Activated T-cell treated with anti-CD3 and anti-CD28 coated beads, Interleukin-2, amount 50 U/mL, for 72 hours (primary cell): ENCODE data around the gene LCORL. TPM values are rescaled to one million over a fixed set of nuclear protein-coding genes. Genes with fewer than 3 reads are reported as not detected.
A peak's percentile ranks its signal among the peaks of the same experiment; 100 is the strongest.
"Not testable (repeated sequence)": the region's sequence is repeated elsewhere in the genome, so short reads cannot be mapped to it uniquely, and the experiment has no call there.

Experiments
- ATAC-seq, 2 donors: fragments of 150-1000 bp; cut with Tn5 transposase; replicated peaks in 1 of 2; 2 replicates each; pipeline ENCODE4 v1.10.0; 2021; ENCODE audit warnings: moderate library complexity in 2 of 2, mild to moderate bottlenecking in 1 of 2
- DNase-seq, 2 donors: peaks; one replicate each; pipeline ENCODE4 v3.0.0; 2021 to 2022; ENCODE audit warnings: mixed read lengths in 1 of 2
- H3K27ac Mint-ChIP-seq: one replicate; pipeline ENCODE4 v1.8.0; 2022; ENCODE audit warnings: mild to moderate bottlenecking, moderate library complexity, mixed read lengths
- H3K27me3 Mint-ChIP-seq: one replicate; pipeline ENCODE4 v1.8.0; 2022; ENCODE audit warnings: low read depth, mixed read lengths
- H3K36me3 Mint-ChIP-seq, 2 donors: one replicate each; pipeline ENCODE4 v1.8.0; 2022; ENCODE audit warnings: mixed read lengths in 2 of 2, mild to moderate bottlenecking in 1 of 2; ENCODE audit not compliant: insufficient read depth in 2 of 2
- H3K4me1 Mint-ChIP-seq: one replicate; pipeline ENCODE4 v1.8.0; 2022; ENCODE audit warnings: low read depth, mixed read lengths
- H3K4me3 Mint-ChIP-seq, 2 donors: one replicate each; pipeline ENCODE4 v1.8.0; 2022; ENCODE audit warnings: mild to moderate bottlenecking in 2 of 2, mixed read lengths in 2 of 2, moderate library complexity in 2 of 2
- H3K9me3 Mint-ChIP-seq, 2 donors: one replicate each; pipeline ENCODE4 v1.8.0; 2022; ENCODE audit warnings: mixed read lengths in 2 of 2
- total RNA-seq, 2 donors: library from RNA; stranded (reverse); gene quantifications; one replicate each; pipeline ENCODE4 v1.2.3, GENCODE V29; 2022

LCORL gene
- total RNA-seq, 2 donors from 2014 or later = 8.4 to 9.1 TPM

GRCh38 chr4:17859793-17860406 is 161.7 kb downstream of the LCORL start:
- Mint-ChIP-seq H3K9me3 (peaks cover 14% of the 10 kb centered on the region in 2 donors), H3K4me3 (no peak overlapping the region), H3K4me1 (no peaks in the 10 kb centered on the region), H3K27me3 (no peaks in the 10 kb centered on the region), H3K27ac (no peak overlapping the region), H3K36me3 (peaks cover 9 to 24% of the 10 kb centered on the region in 2 donors)
- ATAC-seq (no peak), DNase-seq (no peak)

- Mint-ChIP-seq H3K4me1 (no peaks in the 10 kb centered on the region), H3K36me3 (peaks cover 0 to 4% of the 10 kb centered on the region in 2 donors), H3K27me3 (no peaks in the 10 kb centered on the region), H3K4me3 (no peak overlapping the region), H3K27ac (no peak overlapping the region), H3K9me3 (peaks cover 0 to 5% of the 10 kb centered on the region in 2 donors)
- ATAC-seq (no peak), DNase-seq (no peak)
These were observed 167.5 kb downstream of the LCORL start for GRCh38 chr4:17854036-17854435.

- Mint-ChIP-seq H3K27ac (no peak overlapping the region), H3K36me3 (peaks cover 2 to 4% of the 10 kb centered on the region in 2 donors), H3K4me1 (no peaks in the 10 kb centered on the region), H3K27me3 (no peaks in the 10 kb centered on the region), H3K9me3 (no peaks in the 10 kb centered on the region), H3K4me3 (no peak overlapping the region)
- ATAC-seq (no peak), DNase-seq (no peak)
These were observed 169.6 kb downstream of the LCORL start for GRCh38 chr4:17851959-17852358.

GRCh38 chr4:17850295-17850694 is 171.3 kb downstream of the LCORL start:
- H3K4me3 Mint-ChIP-seq, DNase-seq, H3K9me3 Mint-ChIP-seq, ATAC-seq, H3K27me3 Mint-ChIP-seq, H3K36me3 Mint-ChIP-seq, H3K27ac Mint-ChIP-seq, H3K4me1 Mint-ChIP-seq: not testable (repeated sequence)

DNA sequence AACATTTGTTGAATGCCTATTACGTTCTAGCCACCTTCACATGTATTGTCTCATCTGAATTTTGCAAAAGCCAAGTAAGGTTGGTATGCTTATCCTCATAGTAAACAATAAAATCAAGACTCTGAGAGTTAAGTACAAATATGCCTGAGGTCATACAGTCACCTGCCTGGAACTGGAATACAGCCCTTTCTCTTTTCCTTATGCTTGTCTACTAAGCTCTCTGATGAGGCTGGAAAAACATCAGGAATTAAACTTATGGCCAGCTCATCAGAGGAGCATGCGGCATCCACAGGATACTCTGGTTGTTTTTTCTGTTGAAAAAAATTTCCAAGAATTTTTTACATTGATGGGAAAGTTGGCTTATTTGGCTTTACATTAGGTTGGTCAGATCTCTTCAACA is 175.3 kb downstream of the LCORL start:
- Mint-ChIP-seq H3K36me3 (peaks cover 6 to 25% of the 10 kb centered on the region in 2 donors), H3K27ac (no peak overlapping the region), H3K4me3 (no peak overlapping the region), H3K4me1 (no peaks in the 10 kb centered on the region), H3K9me3 (no peaks in the 10 kb centered on the region), H3K27me3 (no peaks in the 10 kb centered on the region)
- ATAC-seq (no peak), DNase-seq (no peak)

DNA sequence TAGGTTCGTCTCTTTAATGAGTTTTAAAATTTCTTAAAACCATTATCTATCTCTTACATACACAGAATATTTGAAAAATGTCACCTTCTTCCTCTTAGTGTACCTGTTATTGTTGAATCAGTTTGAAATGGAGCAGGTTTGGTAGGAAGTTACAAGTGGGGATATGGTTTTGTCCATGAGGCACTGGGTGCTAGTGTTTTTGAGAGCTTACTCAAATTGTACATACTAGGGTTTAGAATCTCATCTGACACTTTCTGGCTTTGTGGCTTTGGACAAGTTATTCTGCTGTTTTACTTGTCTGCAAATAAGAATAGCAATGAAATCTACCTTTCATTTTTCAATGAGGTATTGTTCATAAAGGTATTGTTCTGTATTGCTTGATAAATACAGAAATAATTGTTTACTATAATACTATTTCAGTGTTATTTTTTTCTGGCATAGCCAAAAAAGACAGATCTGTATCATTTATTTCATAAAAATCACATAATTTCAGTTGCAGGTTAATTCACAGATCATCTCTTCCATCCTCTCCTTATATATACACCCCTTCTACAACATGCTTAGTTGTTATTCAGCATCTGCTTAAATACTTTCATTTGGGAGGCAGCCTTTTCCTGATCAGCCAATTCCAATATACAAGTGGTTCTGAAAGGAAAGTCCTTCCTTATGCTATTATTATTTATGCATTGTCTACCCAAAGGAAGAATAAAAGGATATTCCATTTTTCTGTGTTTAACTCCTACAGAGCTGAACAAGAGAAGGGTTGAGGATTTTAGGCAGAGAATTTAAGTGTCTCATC is 197.5 kb downstream of the LCORL start:
- peaks cover 10% of the 10 kb centered on the region for H3K4me1 Mint-ChIP-seq
- DNase-seq (no peak), ATAC-seq (no peak)
- no peaks in the 10 kb centered on the region for H3K9me3 Mint-ChIP-seq
- no peaks in the 10 kb centered on the region for H3K27me3 Mint-ChIP-seq
- no peak overlapping the region for H3K4me3 Mint-ChIP-seq
- H3K27ac Mint-ChIP-seq = no peak overlapping the region
- H3K36me3 Mint-ChIP-seq = peaks cover 12 to 55% of the 10 kb centered on the region in 2 donors

- DNase-seq = no peak
- H3K27ac Mint-ChIP-seq = no peak overlapping the region
- peaks cover 8 to 56% of the 10 kb centered on the region in 2 donors for H3K36me3 Mint-ChIP-seq
- peak; percentile 53 to 63 for ATAC-seq
- no peaks in the 10 kb centered on the region for H3K9me3 Mint-ChIP-seq
- H3K4me3 Mint-ChIP-seq = no peak overlapping the region
- H3K4me1 Mint-ChIP-seq = peaks cover 18% of the 10 kb centered on the region
- no peaks in the 10 kb centered on the region for H3K27me3 Mint-ChIP-seq
These were observed 204.5 kb downstream of the LCORL start for GRCh38 chr4:17817027-17817426.

- H3K27ac Mint-ChIP-seq = no peak overlapping the region
- DNase-seq (no peak), ATAC-seq (no peak)
- H3K4me1 Mint-ChIP-seq = peaks cover 20% of the 10 kb centered on the region
- H3K36me3 Mint-ChIP-seq = peaks cover 11 to 61% of the 10 kb centered on the region in 2 donors
- H3K9me3 Mint-ChIP-seq = no peaks in the 10 kb centered on the region
- no peak overlapping the region for H3K4me3 Mint-ChIP-seq
- no peaks in the 10 kb centered on the region for H3K27me3 Mint-ChIP-seq
These were observed 205.4 kb downstream of the LCORL start for GRCh38 chr4:17816142-17816541.

GRCh38 chr4:17814140-17814539 is 207.4 kb downstream of the LCORL start:
- Mint-ChIP-seq H3K27me3 (no peaks in the 10 kb centered on the region), H3K27ac (no peak overlapping the region), H3K9me3 (no peaks in the 10 kb centered on the region), H3K36me3 (peaks cover 14 to 54% of the 10 kb centered on the region in 2 donors), H3K4me1 (peaks cover 20% of the 10 kb centered on the region), H3K4me3 (no peak overlapping the region)
- DNase-seq = no peak
- ATAC-seq = no peak

GRCh38 chr4:17812801-17813200 is 208.8 kb downstream of the LCORL start:
- Mint-ChIP-seq H3K36me3 (peaks cover 12 to 56% of the 10 kb centered on the region in 2 donors), H3K4me1 (peaks cover 34% of the 10 kb centered on the region), H3K27ac (peak overlapping the region; percentile 95), H3K27me3 (no peaks in the 10 kb centered on the region), H3K4me3 (peak overlapping the region; percentile 84 to 98), H3K9me3 (no peaks in the 10 kb centered on the region)
- ATAC-seq = no peak
- no peak for DNase-seq

DNA sequence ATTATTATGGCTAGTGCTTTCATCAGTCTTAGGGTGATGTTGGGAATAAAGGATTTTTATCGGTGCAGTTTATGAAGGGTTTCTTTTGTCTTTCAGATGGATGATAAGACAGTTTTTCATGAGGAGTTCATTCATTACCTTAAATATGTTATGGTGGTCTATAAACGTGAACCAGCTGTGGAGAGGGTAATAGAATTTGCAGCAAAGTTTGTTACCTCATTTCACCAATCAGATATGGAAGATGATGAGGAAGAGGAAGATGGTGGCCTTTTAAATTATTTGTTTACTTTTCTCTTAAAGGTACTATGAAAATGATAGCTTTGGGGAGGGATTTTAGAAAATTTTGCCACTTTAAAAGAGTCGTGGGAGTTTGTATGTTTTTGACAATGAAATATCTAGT is 209.4 kb downstream of the LCORL start:
- ATAC-seq (no peak), DNase-seq (no peak)
- Mint-ChIP-seq H3K9me3 (no peaks in the 10 kb centered on the region), H3K27ac (peak overlapping the region; percentile 95), H3K4me3 (peak overlapping the region; percentile 84 to 98), H3K4me1 (peaks cover 41% of the 10 kb centered on the region), H3K27me3 (no peaks in the 10 kb centered on the region), H3K36me3 (peaks cover 12 to 52% of the 10 kb centered on the region in 2 donors)

DNA sequence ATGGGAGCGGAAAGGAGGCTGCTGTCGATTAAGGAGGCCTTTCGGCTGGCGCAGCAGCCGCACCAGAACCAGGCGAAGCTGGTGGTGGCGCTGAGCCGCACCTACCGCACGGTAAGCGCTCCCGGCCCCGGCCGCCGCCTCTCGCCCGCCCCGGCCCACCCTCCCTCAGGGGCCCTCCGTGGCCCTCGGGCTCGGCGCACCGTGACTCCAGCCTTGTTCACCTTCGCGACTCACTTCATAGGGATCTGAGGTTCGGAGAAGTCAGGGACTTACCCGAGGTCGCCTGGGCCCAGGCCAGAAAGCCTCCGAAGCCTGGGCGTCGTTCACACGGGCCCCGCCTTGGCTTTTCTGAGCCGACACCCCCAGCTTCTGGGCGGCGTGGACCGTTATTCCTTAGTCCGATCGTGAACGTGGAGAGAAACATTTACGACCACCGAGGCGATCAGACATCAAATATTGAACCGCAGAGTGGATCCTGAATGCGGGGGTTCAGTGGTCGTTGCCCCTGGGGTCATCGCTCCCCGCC is 210.4 kb downstream of the LCORL start:
- peak overlapping the region; percentile 84 to 98 for H3K4me3 Mint-ChIP-seq
- H3K9me3 Mint-ChIP-seq = no peaks in the 10 kb centered on the region
- DNase-seq (peak in 1 of 2 donors; percentile 35), ATAC-seq (peak; percentile 40 to 44)
- peak overlapping the region; percentile 95 for H3K27ac Mint-ChIP-seq
- H3K36me3 Mint-ChIP-seq = peaks cover 9 to 50% of the 10 kb centered on the region in 2 donors
- H3K4me1 Mint-ChIP-seq = peaks cover 50% of the 10 kb centered on the region
- H3K27me3 Mint-ChIP-seq = no peaks in the 10 kb centered on the region

DNA sequence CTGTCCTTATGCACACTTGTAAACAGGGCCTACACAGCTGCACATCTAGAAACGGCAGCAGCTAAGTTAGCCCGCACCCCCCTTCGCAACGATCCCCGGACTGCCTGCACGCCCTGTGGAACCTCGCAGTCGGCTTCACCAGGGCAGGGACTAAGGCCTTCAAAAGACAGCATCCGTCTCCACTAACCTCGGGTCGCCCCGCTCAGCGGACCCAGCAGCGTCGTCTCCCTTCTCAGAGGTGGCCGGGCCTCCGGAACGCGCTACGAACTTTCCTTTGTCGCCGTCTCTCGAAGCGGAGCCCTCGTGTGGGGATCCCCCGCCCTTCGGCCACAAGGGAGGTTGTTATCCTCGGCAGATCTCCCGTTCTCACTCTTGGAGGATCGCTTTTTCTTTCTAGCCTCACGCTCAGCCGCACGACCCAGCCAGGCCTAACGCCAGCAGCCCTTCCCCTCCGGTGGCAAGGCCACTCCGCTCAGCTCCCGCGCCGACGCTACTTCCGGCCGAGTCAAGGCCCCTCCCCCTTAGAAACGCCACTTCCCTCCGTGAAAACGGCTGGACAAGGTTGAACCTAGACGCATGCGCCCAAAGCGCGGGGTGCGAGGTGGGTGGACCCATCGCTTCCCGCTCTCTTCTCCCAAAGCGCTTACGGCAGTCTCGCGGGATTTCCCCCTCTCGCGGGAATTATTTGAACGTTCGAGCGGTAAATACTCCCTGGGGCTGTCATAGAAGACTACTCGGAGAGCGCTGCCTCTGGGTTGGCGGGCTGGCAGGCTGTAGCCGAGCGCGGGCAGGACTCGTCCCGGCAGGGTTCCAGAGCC is 211.1 kb downstream of the LCORL start, which contains the start of the genes DCAF16 and NCAPG:
Gene DCAF16, minus strand, starts transcription at position 498 of the 818 bp plus-strand sequence. CDS start 6,616 bp downstream, outside the sequence.
Gene NCAPG, plus strand, starts transcription at position 720 of the 818 bp plus-strand sequence. CDS start 99 bp downstream, outside the sequence.
- ATAC-seq (peak; percentile 91), DNase-seq (peak; percentile 99)
- peak within 1 kb of the TSS; percentile 84 to 98 for H3K4me3 Mint-ChIP-seq
- peaks cover 11 to 46% of the 10 kb centered on the region in 2 donors for H3K36me3 Mint-ChIP-seq
- no peaks in the 10 kb centered on the region for H3K27me3 Mint-ChIP-seq
- H3K4me1 Mint-ChIP-seq = peaks cover 57% of the 10 kb centered on the region
- no peaks in the 10 kb centered on the region for H3K9me3 Mint-ChIP-seq
- H3K27ac Mint-ChIP-seq = peak within 1 kb of the TSS; percentile 95
